MM.1S (cell line): ENCODE data around the gene PHKA2.
A peak's percentile ranks its signal among the peaks of the same experiment; 100 is the strongest.

Experiments
- CTCF ChIP-seq: fragments of 300-600 bp; sonication (generic); IDR thresholded peaks from 2 replicates; pipeline ENCODE4 v1.5.1; 2016; ENCODE audit warnings: antibody characterized with exemption, low read length, mixed read lengths
- EZH2 ChIP-seq: fragments of 300-600 bp; sonication (generic); optimal IDR thresholded peaks from 2 replicates; pipeline ENCODE3; 2017; ENCODE audit warnings: low read depth, mild to moderate bottlenecking, antibody characterized with exemption, low read length, mixed read lengths
- EZH2phosphoT487 ChIP-seq: fragments of 300-600 bp; sonication (generic); IDR thresholded peaks from 2 replicates; pipeline ENCODE4 v1.6.1; 2018; ENCODE audit warnings: antibody characterized with exemption, low read length

- TF ChIP-seq CTCF (peak; percentile 60), EZH2 (no peak), EZH2phosphoT487 (no peak)
Measured at GRCh38 chrX:18886344-18887161, 97.4 kb downstream of the PHKA2 start.
